HepG2 (cell line): ENCODE measurements around the gene PLS1. TPM values are rescaled to one million over a fixed set of nuclear protein-coding genes. Genes with fewer than 3 reads are reported as not detected.

ENCODE experiments used
- ATF4 ChIP-seq, 2 experiments: fragments of 450-650 bp in 1 of 2; sonication (generic) in 1 of 2; formaldehyde crosslinking; IDR thresholded peaks; 2 replicates each; pipeline versions ENCODE4 v1.5.0 to v1.8.0; 2020 to 2022; ENCODE audit warnings: mild to moderate bottlenecking in 1 of 2, missing genetic modification reagents in 1 of 2
- FOSL1 ChIP-seq: sonication (generic); formaldehyde crosslinking; IDR thresholded peaks from 2 replicates; pipeline ENCODE4 v1.9.0; 2021; ENCODE audit warnings: missing genetic modification reagents, borderline replicate concordance
- FOSL2 ChIP-seq: sonication (generic); formaldehyde crosslinking; IDR thresholded peaks from 2 replicates; pipeline ENCODE4 v1.4.0; 2020; ENCODE audit warnings: missing genetic modification reagents
- GABPB1 ChIP-seq: IDR thresholded peaks from 2 replicates; pipeline ENCODE4 v1.6.1; 2016; ENCODE audit warnings: mild to moderate bottlenecking, missing genetic modification reagents, moderate library complexity, missing compliant biosample characterization
- GFI1 ChIP-seq: sonication (generic); formaldehyde crosslinking; IDR thresholded peaks from 2 replicates; pipeline ENCODE4 v1.5.0; 2020; ENCODE audit warnings: missing genetic modification reagents, mild to moderate bottlenecking, borderline replicate concordance
- JARID2 ChIP-seq: sonication (generic); formaldehyde crosslinking; IDR thresholded peaks from 2 replicates; pipeline ENCODE4 v1.8.1; 2023; ENCODE audit warnings: missing genetic modification reagents, inconsistent platforms; ENCODE audit not compliant: insufficient replicate concordance
- JUND ChIP-seq: sonication (generic); formaldehyde crosslinking; IDR thresholded peaks from 2 replicates; pipeline ENCODE4 v1.8.0; 2022; ENCODE audit warnings: mild to moderate bottlenecking, missing genetic modification reagents
- MAX ChIP-seq: IDR thresholded peaks from 2 replicates; pipeline ENCODE4 v1.6.1; 2012; ENCODE audit warnings: inconsistent platforms
- MYC ChIP-seq: sonication (generic); formaldehyde crosslinking; IDR thresholded peaks from 2 replicates; pipeline ENCODE4 v1.9.0; 2021; ENCODE audit warnings: missing genetic modification reagents, borderline replicate concordance
- NFKBIZ ChIP-seq: IDR thresholded peaks from 2 replicates; pipeline ENCODE4 v1.6.1; 2018; ENCODE audit warnings: missing genetic modification reagents, missing compliant biosample characterization
- SNAI1 ChIP-seq: sonication (generic); formaldehyde crosslinking; IDR thresholded peaks from 2 replicates; pipeline ENCODE4 v1.5.0; 2020; ENCODE audit warnings: mild to moderate bottlenecking, missing genetic modification reagents, borderline replicate concordance
- TEAD3 ChIP-seq: optimal IDR thresholded peaks from 2 replicates; pipeline ENCODE3; 2016; ENCODE audit warnings: borderline replicate concordance
- ZFYVE20 ChIP-seq: sonication (generic); formaldehyde crosslinking; IDR thresholded peaks from 2 replicates; pipeline ENCODE4 v1.8.0; 2023; ENCODE audit warnings: low read depth, mild to moderate bottlenecking, moderate library complexity, missing genetic modification reagents, borderline replicate concordance
- ZNF121 ChIP-seq: sonication (generic); formaldehyde crosslinking; IDR thresholded peaks from 2 replicates; pipeline ENCODE4 v1.5.0; 2020; ENCODE audit warnings: mild to moderate bottlenecking, missing genetic modification reagents
- ZSCAN30 ChIP-seq: sonication (generic); formaldehyde crosslinking; IDR thresholded peaks from 2 replicates; pipeline ENCODE4 v1.5.0; 2020; ENCODE audit warnings: mild to moderate bottlenecking, missing genetic modification reagents
- polyA plus RNA-seq, 8 experiments: library from polyadenylated mRNA; depleted of rRNA in 3 of 8; stranded (reverse) in 7 of 8; unstranded in 1 of 8; fragments of >200 nt; fragmentation: Illumina TruSeq in 4 of 8; extraction: Trizol in 4 of 8; gene quantifications; 2 replicates each; pipeline versions ENCODE4 v1.2.1 to v1.2.3, GENCODE V29; 2011 to 2016; ENCODE audit warnings: low read depth in 4 of 8, missing spikeins in 1 of 8, mixed read lengths in 1 of 8; ENCODE audit not compliant: insufficient read depth in 1 of 8
- total RNA-seq, 5 experiments: library from RNA; depleted of rRNA; stranded (reverse); fragments of >200 nt; fragmentation: Illumina TruSeq; extraction: Trizol; gene quantifications; 2 replicates each; pipeline ENCODE4 v1.2.3, GENCODE V29; 2016; ENCODE audit warnings: low read depth in 1 of 5

Gene PLS1
- total and polyA plus RNA-seq, 2 of the 13 experiments (the other 11 are each of a cell fraction or from before 2014, with no cell fraction given): 11.2 to 21.1 TPM

DNA sequence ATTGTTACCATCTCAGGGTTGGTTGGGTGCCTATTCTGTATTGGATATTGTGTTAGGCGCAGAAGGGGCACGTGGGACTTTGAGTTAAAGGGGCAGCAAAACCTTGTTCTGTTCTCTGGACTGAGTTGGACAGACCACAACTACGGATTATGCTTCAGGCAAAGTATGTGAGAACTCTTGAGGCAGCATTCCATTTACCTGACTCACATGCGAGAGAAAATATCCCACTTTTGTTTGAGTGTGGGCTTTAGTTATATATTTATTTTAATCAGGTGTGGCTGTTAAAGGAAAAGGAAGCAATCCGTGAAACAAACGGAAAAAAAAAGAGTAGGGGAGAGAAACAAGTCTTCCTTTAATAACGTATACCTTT lies 627 bp upstream of the PLS1 start (continued):
- TF ChIP-seq MAX (peak; percentile 56), JARID2 (CRISPR knock-in tag) (no peak), ZFYVE20 (no peak), TEAD3 (CRISPR knock-in tag) (peak; percentile 67), ZSCAN30 (peak; percentile 22; the same call in 1 of the 2 replicates), JUND (CRISPR knock-in tag) (0 out of 2 replicates have a peak, but pooled peaks have one; percentile 52), GFI1 (CRISPR knock-in tag) (0 out of 2 replicates have a peak, but pooled peaks have one; percentile 46), FOSL1 (CRISPR knock-in tag) (peak; percentile 42; the same call in 1 of the 2 replicates), MYC (CRISPR knock-in tag) (no peak), GABPB1 (CRISPR knock-in tag) (no peak), ZNF121 (CRISPR knock-in tag) (0 out of 2 replicates have a peak, but pooled peaks have one; percentile 10), FOSL2 (CRISPR knock-in tag) (peak; percentile 83), NFKBIZ (CRISPR knock-in tag) (0 out of 2 replicates have a peak, but pooled peaks have one; percentile 15), SNAI1 (no peak), ATF4 (CRISPR knock-in tag; IDR thresholded peaks at IDR 0.05) (no peak)
- TF ChIP-seq, all 625 proteins: peak for 11
